Measurements from ENCODE around the gene SMG1. TPM values are rescaled to one million over a fixed set of nuclear protein-coding genes. Genes with fewer than 3 reads are reported as not detected.
"Not testable (repeated sequence)": the region's sequence is repeated elsewhere in the genome, so short reads cannot be mapped to it uniquely, and the experiment has no call there.

SMG1 gene
- total RNA-seq, 4 donors from 2014 or later, result 88.5 to 183 (median 159) TPM

DNA sequence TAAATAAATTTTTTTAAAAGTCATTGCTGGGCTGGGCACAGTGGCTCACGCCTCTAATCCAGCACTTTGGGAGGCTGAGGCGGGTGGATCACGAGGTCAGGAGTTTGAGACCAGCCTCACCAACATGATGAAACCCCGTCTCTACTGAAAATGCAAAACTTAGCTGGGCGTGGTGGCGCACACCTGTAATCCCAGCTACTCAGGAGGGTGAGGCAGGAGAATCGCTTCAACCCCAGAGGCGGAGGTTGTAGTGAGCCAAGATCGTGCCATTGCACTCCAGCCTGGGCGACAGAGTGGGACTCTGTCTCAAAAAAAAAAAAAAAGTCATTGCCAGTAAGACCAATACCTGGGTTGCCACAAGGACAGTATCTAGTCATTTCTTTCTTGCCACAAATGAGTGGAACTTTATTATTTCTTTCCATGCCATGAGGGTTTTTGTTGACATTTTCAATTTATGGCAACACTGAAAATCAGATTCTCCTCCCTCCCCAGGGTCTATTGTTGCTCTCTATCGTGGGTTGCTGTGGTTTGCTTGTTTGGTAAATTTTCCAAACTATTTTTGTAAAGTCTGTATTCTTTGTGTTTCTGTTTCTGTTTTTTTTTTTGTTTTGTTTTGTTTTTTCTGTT lies 155.8 kb downstream of the SMG1 start:
- DNase-seq, ATAC-seq, H3K27ac ChIP-seq: not testable (repeated sequence)

DNA sequence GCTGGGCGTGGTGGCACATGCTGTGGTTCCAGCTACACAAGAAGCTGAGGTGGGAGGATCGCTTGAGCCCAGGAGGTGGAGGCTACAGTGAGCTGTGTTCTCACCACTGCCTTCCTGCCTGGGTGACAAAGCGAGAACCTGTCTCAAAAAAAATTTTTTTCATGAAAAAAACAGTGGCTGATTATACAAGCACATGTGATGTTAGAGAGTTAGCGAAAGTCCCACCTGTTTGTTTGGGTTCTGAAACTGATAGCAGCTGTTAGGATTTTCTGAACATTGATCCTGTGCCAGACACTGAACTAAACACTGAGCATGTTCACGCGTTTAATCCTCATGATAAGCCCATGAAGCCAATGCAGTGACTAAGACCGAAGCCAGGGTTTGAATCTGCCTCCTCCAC lies 159.0 kb downstream of the SMG1 start:
- in situ Hi-C loops (cut with MboI; ENCODE audit: low sequenced_read_pairs in 4 of 4); ATAC-seq; H3K27ac ChIP-seq; intact Hi-C loops (cut with DNase I; ENCODE audit: low total_unique reads); DNase-seq; H3K4me1 ChIP-seq; H3K36me3 ChIP-seq; H3K27me3 ChIP-seq; H3K4me3 ChIP-seq; H3K9me3 ChIP-seq: not testable (repeated sequence)

More for the DNA sequence above, 155.8 kb downstream of the SMG1 start:
- H3K36me3 ChIP-seq; H3K27me3 ChIP-seq; H3K4me1 ChIP-seq; H3K4me3 ChIP-seq; H3K9me3 ChIP-seq; in situ Hi-C loops (cut with MboI; ENCODE audit: low sequenced_read_pairs in 4 of 4); intact Hi-C loops (cut with DNase I; ENCODE audit: low total_unique reads): not testable (repeated sequence)

DNA sequence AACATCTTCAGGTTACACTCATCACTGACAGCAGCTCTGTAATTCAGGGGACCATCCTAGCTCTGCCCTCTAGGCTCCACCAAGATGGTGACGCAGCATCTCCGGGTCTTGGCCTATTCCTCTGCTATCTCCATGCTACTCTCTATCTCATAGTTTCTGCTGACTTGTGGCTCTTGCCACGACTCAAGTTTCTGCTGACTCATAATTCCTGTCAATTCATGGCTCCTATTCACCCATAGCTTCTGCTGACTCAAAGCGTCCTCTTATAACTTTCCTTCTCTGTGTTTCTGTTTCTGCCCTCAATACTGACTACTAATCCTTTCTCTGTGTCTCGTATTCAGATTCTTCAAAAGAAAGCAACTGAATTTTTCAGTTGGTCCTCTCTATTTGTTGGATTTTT lies 163.5 kb downstream of the SMG1 start:
- DNase-seq; intact Hi-C loops (cut with DNase I; ENCODE audit: low total_unique reads); H3K36me3 ChIP-seq; in situ Hi-C loops (cut with MboI; ENCODE audit: low sequenced_read_pairs in 4 of 4); H3K27me3 ChIP-seq; H3K4me1 ChIP-seq; H3K27ac ChIP-seq; H3K9me3 ChIP-seq; H3K4me3 ChIP-seq: not testable (repeated sequence)
- ATAC-seq, result peak; percentile 72 to 87

DNA sequence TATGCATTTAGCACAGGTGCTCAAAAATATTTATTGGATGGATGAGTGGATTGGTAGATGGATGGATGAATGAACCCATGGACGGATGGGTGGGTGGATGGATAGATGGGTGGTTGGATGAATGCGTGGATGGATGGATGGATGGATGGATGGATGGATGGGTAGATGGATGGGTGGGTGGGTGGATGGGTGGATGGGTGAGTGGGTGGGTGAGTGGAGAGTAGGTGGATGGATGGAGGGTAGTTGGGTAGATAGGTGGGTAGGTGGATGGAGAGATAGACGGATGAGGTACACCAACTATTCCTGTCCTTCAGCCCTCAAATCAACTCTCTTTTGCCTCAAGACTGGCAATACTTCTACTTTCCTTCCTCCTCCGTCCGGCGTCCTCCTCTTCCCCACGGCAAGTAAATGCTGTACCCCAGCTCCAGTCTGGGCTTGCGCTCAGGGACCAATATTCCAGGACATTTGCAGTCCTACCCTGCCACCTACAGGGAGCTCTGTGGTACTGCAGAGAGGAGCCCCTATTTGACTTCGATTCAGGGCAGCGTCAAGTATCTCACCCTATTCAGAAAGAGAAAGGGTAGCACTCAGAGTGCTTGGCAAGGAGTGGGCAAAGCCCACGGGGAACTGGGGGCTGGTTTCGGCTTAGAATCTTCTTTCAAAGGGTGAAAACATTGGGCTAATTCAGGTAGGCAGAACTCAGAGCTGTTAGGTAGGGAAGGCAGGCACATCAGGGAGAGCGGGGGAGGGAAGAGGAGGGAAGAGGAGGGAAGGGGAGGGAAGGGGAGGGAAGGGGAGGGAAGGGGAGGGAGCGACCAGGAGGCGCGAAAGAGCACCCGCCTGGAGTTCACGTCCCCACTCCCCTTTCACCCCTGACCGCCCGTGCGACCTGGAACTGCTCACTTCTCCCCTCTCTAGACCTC lies 166.3 kb downstream of the SMG1 start:
- H3K9me3 ChIP-seq; H3K4me1 ChIP-seq; intact Hi-C loops (cut with DNase I; ENCODE audit: low total_unique reads); H3K4me3 ChIP-seq; H3K27me3 ChIP-seq; H3K36me3 ChIP-seq; in situ Hi-C loops (cut with MboI; ENCODE audit: low sequenced_read_pairs in 4 of 4); H3K27ac ChIP-seq: not testable (repeated sequence)
- peak; percentile 71 to 85 for ATAC-seq
- TF ChIP-seq, protein P1, sequence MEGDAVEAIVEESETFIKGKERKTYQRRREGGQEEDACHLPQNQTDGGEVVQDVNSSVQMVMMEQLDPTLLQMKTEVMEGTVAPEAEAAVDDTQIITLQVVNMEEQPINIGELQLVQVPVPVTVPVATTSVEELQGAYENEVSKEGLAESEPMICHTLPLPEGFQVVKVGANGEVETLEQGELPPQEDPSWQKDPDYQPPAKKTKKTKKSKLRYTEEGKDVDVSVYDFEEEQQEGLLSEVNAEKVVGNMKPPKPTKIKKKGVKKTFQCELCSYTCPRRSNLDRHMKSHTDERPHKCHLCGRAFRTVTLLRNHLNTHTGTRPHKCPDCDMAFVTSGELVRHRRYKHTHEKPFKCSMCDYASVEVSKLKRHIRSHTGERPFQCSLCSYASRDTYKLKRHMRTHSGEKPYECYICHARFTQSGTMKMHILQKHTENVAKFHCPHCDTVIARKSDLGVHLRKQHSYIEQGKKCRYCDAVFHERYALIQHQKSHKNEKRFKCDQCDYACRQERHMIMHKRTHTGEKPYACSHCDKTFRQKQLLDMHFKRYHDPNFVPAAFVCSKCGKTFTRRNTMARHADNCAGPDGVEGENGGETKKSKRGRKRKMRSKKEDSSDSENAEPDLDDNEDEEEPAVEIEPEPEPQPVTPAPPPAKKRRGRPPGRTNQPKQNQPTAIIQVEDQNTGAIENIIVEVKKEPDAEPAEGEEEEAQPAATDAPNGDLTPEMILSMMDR (IDR thresholded peaks at IDR 0.05 in 4 of 5, conservative IDR thresholded peaks at IDR 0.05 in 1 of 5), result peak; percentile 55 to 76 (median 59)
- peak in 1 of 2 donors; percentile 51 for DNase-seq

DNA sequence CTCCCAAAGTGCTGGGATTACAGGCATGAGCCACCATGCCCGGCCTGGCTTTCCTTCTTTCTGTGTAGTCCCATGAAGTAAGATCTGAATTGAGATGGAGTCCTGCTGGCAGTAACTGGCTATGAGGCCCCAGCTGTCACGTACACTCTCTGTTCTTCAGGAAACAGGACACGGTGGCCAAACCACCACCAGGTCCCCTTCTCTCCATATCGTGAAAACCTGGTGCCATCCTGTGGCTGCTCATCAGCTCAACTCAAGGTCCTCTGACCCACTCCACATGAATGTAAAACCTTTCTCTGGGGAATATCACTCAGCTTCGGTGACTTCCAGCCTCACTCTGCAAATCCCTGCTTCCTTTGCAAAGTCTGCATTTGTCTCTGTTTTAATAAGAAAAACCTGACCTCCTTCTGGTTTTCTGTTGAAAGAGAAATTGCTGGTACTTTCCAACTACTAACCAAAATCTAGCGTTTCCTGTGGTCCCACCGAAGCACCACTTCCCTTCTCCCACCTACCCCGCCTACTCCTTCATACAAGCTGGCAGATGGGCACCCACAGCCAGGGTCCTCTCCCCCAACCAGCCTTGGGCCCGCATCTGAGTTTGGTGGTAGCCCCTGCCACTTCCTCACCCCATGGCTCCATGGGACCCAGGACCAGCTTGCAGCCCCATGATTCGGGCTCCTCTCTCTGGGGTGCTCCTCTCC lies 168.1 kb downstream of the SMG1 start:
- intact Hi-C loops (cut with DNase I; ENCODE audit: low total_unique reads); H3K36me3 ChIP-seq; H3K27me3 ChIP-seq; H3K9me3 ChIP-seq; DNase-seq; H3K27ac ChIP-seq; in situ Hi-C loops (cut with MboI; ENCODE audit: low sequenced_read_pairs in 4 of 4); ATAC-seq; H3K4me3 ChIP-seq; H3K4me1 ChIP-seq: not testable (repeated sequence)

DNA sequence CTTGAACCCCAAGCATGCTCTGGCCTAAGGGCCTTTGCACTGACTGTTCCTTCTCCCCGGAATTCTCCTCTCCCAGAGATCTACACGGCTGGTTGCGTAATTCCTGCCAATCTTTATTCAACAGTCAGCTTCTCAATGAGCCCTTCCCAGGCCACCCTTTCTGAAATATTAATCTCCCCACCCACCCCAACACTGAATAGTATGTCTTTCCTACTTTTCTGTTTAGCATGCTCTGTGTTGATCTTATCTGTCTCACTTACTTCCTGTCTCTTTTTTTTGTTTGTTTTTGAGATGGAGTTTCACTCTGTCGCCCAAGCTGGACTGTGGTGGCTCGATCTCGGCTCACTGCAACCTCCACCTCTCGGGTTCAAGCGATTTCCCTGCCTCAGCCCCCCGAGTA lies 169.6 kb downstream of the SMG1 start:
- intact Hi-C loops (cut with DNase I; ENCODE audit: low total_unique reads); H3K4me1 ChIP-seq; in situ Hi-C loops (cut with MboI; ENCODE audit: low sequenced_read_pairs in 4 of 4); DNase-seq; H3K9me3 ChIP-seq; H3K27ac ChIP-seq; H3K4me3 ChIP-seq; ATAC-seq; H3K36me3 ChIP-seq; H3K27me3 ChIP-seq: not testable (repeated sequence)

Other genes with a start within 250 kb of the SMG1 start
- gene RPS15A, start 136.1 kb downstream of the SMG1 start, total RNA-seq, result 1,000 to 10,000 TPM; 1,340 to 2,259 (median 1,706) TPM
- 10 to 100 TPM; 25.2 to 40.5 (median 37.5) TPM for gene ARL6IP1, start 124.9 kb downstream of the SMG1 start, total RNA-seq
- under 1 TPM in 3 of 4 donors, not detected in 1; 0.31 to 0.72 (median 0.64) TPM for gene TMC7, start 57.5 kb upstream of the SMG1 start, total RNA-seq
- gene COQ7, start 141.2 kb upstream of the SMG1 start, total RNA-seq, result 10 to 100 TPM; 15.1 to 36.2 (median 21.7) TPM
- 10 to 100 TPM; 13.3 to 18.9 (median 18.5) TPM for gene ITPRIPL2, start 187.6 kb upstream of the SMG1 start, total RNA-seq
- under 1 TPM; 0.10 to 0.87 (median 0.18) TPM for gene SYT17, start 241.8 kb upstream of the SMG1 start, total RNA-seq